ENCODE data around the gene CARMIL1.

CARMIL1 gene

GRCh38 chr6:25486550-25486949, 207.4 kb downstream of the CARMIL1 start:
- no peak for TF ChIP-seq CTCF (conservative IDR thresholded peaks at IDR 0.05)
- no peak overlapping the region for H3K27ac ChIP-seq

- H3K27ac ChIP-seq, result no peak overlapping the region
- no peak for TF ChIP-seq CTCF (conservative IDR thresholded peaks at IDR 0.05)
Measured at GRCh38 chr6:25487012-25487411, 207.8 kb downstream of the CARMIL1 start.

GRCh38 chr6:25488156-25488555, 209.0 kb downstream of the CARMIL1 start:
- no peak overlapping the region for H3K27ac ChIP-seq
- TF ChIP-seq CTCF (conservative IDR thresholded peaks at IDR 0.05), result no peak

GRCh38 chr6:25489399-25489798, 210.2 kb downstream of the CARMIL1 start:
- TF ChIP-seq CTCF (conservative IDR thresholded peaks at IDR 0.05), result no peak
- peak overlapping the region; percentile 30; the same call in 1 of the 2 replicates for H3K27ac ChIP-seq

- peak; percentile 93 for TF ChIP-seq CTCF (conservative IDR thresholded peaks at IDR 0.05)
- H3K27ac ChIP-seq, result peak overlapping the region; percentile 30; the same call in 1 of the 2 replicates
Measured at GRCh38 chr6:25490018-25490801, 211.0 kb downstream of the CARMIL1 start.

GRCh38 chr6:25492951-25493350, 213.8 kb downstream of the CARMIL1 start:
- no peak for TF ChIP-seq CTCF (conservative IDR thresholded peaks at IDR 0.05)
- no peak overlapping the region for H3K27ac ChIP-seq

- TF ChIP-seq CTCF (conservative IDR thresholded peaks at IDR 0.05), result no peak
- no peak overlapping the region for H3K27ac ChIP-seq
Measured at GRCh38 chr6:25494469-25494868, 215.3 kb downstream of the CARMIL1 start.

Data from VCaP (cell line).